HG02623 (cell line): ENCODE data around the gene WDR86.

Experiments
- ATAC-seq: cut with Tn5 transposase; IDR thresholded peaks from one replicate; pipeline ENCODE4 v1.9.1; 2021; ENCODE audit warnings: moderate library complexity; ENCODE audit not compliant: unreplicated experiment

Gene WDR86

DNA sequence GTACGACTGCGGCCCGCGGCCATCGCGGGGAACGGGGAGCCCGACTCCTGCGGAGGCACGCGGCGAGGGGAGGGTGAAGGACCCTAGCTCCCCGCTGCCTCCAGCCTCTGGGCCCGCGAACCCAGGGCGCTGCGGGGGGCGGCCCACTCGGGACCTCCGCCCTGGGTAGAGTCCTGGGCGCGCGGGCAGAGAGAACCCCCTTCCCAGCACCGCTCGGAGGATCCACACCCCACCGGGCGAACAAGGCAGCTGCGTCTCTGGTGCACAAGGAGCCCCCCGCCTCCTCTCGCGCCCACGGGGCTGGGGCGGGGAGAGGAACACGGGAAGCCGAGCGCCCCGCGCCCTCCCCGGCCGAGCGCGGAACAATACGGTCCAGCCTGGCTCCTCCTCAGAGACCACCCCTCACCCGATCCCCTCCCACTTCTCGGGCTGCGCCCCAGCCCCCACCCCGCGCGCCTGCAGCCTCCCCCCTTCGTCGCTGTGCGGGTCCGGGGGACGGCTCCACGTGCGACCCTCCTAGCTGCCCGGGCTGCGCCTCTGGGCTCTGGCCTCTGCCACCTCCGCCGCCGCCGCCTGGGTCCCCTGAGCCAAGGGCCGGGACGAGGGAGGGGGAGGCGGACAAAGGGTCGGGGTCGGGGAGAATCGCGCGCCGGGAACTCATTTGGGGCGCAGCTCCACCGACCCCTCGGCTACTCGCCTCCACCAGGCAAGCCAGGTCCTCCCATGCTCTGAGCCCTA is at the start of gene WDR86:
WDR86 (minus strand) TSS at position 372 of the 738 bp plus-strand sequence. CDS start 449 bp downstream, outside the sequence.
- no peak for ATAC-seq

DNA sequence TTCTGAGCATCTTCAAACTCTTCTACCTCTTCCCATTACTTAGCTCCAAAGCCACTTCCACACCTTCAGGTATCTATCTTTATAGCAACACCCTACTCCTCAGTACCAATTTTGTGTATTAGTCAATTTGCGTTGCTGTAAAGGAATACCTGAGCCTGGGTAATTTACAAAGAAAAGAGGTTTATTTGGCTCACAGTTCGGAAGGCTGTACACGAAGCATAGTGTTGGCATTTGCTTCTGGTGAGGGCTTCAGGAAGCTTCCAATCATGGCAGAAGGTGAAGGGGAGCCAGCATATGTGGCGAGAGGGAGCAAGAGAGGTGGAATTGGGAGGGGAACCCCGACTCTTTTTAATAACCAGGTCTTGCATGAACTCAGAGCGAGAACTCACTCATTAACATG is 47.7 kb upstream of the WDR86 start:
- ATAC-seq, result no peak

GRCh38 chr7:151456782-151457181 is 46.9 kb upstream of the WDR86 start:
- no peak for ATAC-seq

DNA sequence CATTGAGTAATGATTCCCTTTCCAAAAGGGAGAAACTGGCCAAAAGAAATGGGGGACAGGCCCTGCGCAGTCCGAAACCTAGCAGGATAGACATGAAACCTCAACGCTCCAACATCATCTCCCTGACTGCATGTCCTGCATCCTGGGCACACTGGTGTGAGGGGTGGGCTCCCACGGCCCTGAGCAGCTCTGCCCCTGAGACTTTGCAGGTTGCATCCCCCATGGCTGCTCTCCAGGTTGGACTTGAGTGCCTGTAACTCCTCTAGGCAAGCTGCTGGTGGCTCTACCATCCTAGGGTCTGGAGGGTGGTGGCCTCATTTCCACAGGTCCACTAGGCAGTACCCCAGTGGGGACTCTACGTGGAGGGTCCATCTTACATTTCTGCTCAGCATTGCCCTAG is 46.4 kb upstream of the WDR86 start:
- no peak for ATAC-seq

- ATAC-seq, result no peak
These were observed 45.9 kb upstream of the WDR86 start for GRCh38 chr7:151455690-151456089.

- no peak for ATAC-seq
These were observed 45.2 kb upstream of the WDR86 start for GRCh38 chr7:151454932-151455530.

GRCh38 chr7:151454305-151454704 is 44.5 kb upstream of the WDR86 start:
- no peak for ATAC-seq

- no peak for ATAC-seq
These were observed 43.5 kb upstream of the WDR86 start for GRCh38 chr7:151453326-151453791.

- no peak for ATAC-seq
These were observed 43.0 kb upstream of the WDR86 start for GRCh38 chr7:151452680-151453325.

- no peak for ATAC-seq
These were observed 42.1 kb upstream of the WDR86 start for GRCh38 chr7:151451626-151452571.

GRCh38 chr7:151451156-151451555 is 41.3 kb upstream of the WDR86 start:
- no peak for ATAC-seq

DNA sequence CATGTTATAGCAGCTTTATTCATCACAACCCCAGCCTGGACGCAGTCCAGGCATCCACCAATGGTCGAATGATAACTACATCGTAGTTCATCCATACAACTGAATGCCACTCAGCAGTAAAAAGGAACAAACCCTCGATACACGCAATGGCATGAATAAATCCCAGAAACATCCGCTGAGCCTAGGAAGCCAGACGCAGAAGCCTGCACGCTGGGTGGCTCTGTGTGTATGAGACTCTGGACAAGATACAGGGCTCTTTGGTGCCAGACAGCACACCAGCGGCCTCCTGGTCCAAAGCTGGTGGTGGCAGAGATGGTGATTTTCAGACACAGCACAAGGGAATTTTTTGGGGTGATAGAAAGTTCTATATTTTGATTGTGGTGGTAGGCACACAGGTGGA is 40.2 kb upstream of the WDR86 start:
- ATAC-seq, result no peak

DNA sequence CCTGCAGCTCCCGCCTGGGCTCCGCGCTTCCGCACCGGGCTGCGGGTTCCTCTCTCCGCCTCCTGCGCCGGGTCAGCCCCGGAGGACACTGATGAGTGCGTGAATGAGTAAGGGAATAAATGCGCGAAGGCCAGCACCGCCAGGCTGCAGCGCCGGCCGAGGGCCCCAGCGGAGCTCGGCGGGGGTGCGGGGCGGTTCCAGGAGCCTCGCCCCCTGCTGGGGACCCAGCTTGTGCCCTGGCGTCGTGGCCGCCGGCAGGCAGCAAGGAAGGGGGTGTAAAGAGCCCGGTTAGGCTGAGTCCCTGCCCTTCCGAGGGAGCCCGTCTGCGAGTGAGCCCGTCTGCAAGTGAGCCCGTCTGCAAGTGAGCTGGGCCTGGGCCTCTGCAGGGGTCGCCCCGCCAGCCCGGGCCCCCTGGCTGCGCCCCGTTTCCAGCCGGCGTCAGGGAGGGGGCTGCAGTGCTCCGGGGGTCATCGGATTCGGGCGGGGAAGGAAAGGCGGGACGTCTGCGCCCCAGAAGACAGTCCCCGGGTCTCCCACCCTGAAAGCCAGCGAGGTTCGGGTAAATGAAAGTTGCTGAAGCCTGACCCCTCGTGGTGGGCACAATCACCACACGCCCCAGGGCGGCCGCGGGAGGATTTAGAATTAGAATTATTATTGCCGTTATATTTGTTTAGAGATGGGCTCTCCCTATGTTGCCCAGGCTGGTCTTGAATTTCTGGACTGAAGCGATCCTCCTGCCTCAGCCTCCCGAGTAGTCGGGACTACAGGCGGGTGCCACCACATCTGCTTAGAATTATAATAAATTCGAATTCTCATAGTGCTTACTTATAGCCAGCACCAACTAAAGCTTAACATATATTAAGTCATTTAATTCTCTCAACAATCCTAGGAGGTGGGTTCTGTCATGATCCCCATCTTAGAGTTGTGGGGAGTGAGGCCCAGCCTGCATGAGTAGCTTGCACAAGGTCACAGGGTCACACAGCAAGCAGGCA is 38.7 kb upstream of the WDR86 start:
- peak; percentile 70 for ATAC-seq

- no peak for ATAC-seq
These were observed 38.0 kb upstream of the WDR86 start for GRCh38 chr7:151447901-151448260.

GRCh38 chr7:151447312-151447711 is 37.5 kb upstream of the WDR86 start:
- no peak for ATAC-seq

GRCh38 chr7:151446412-151446811 is 36.6 kb upstream of the WDR86 start:
- no peak for ATAC-seq

- ATAC-seq, result no peak
These were observed 34.8 kb upstream of the WDR86 start for GRCh38 chr7:151444632-151445031.

DNA sequence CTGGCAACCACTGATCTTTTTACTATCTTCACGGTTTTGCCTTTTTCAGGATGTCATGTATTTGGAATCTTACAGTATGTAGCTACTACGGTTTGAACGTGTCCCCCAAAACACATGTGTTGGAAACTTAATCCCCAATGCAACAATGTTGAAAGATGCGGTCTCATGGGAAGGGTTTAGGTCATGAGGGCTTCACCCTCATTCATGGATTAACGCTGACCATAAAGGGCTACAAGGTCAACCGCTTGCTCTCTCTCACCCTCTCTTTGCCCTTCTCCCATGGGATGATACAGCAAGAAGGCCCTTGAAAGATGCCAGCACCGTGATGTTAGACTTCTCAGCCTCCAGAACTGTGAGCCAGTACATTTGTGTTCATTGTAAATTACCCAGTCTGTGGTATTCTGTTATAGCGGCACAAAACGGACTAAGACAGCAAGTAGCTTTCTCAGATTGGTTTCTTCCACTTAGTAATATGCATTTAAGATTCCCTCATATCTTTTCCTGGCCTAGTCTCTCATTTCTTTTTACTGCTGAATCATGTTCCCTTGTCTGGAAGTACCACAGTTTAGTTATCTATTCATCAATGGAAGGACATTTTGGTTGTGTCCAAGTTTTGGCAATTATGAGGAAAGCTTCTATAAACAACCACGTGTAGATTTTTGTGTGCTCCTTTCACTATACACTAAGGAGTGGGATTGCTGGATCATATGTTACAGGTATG is 33.1 kb upstream of the WDR86 start:
- ATAC-seq, result no peak

DNA sequence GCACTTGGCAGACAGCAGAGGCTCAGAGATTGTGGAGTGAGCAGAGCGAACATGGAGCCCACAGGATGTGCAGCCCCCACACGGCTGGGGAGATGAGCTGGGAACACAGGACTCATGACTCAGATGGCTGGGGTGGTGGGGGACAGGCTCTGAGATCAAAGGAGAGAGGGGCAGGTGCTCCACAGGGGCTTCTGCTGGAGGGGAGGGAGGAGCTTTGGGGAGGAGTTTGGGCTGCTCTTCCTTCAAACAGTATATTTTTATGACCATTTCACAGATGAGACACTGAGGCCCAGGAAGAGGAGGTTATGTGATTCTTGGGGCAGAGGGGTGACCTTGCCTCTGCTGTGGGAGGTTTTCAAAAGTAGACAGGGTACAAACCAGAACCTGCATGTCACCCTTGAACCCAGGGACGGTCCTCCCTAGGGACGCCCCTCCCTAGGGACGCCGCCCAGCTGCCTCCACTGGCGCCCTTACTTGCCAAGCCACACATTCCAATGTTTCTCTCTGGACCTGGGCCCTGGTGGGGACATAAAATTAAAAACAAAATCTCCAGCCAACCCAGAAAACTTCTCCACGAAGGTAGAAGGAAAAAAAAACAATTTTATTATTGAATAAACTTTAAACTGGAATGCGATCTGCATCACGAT is 31.1 kb upstream of the WDR86 start:
- ATAC-seq, result no peak
